Lower leg skin (tissue), 4 donors: ENCODE results near the gene TNFRSF1B. TPM values are rescaled to one million over a fixed set of nuclear protein-coding genes. Genes with fewer than 3 reads are reported as not detected.

ENCODE experiments used
- DNase-seq, 2 donors: peaks; one replicate each; pipeline ENCODE4 v3.0.0-alpha.2; 2019; ENCODE audit warnings: low spot score in 2 of 2
- H3K4me3 ChIP-seq: fragments of 200-600 bp; sonication (generic); 2 replicates; pipeline ENCODE4 v1.5.1; 2017; ENCODE audit warnings: mild to moderate bottlenecking, low read depth; ENCODE audit not compliant: poor library complexity, severe bottlenecking
- CTCF ChIP-seq, 3 donors: fragments of 450-650 bp; IDR thresholded peaks; one replicate each; pipeline ENCODE4 v1.5.1; 2016; ENCODE audit warnings: antibody characterized with exemption in 3 of 3, mild to moderate bottlenecking in 3 of 3, moderate library complexity in 2 of 3
- POLR2A ChIP-seq, 2 donors: fragments of 450-650 bp; IDR thresholded peaks; one replicate each; pipeline ENCODE4 v1.6.1; 2016 to 2017; ENCODE audit warnings: antibody characterized with exemption in 2 of 2, mild to moderate bottlenecking in 1 of 2, moderate library complexity in 1 of 2
- WGBS, 2 donors: methylation state at CpG; one replicate each; pipeline ENCODE4 v1.1.5; 2018; 5-methylcytosine and 5-hydroxymethylcytosine counted together
- intact Hi-C: fragments of 100-400 bp; cut with DNase I; formaldehyde crosslinking; loops from one replicate; pipeline ENCODE4 v1.15.0; 2023; ENCODE audit warnings: low total_unique reads
- total RNA-seq, 4 donors: library from RNA; depleted of rRNA; stranded (reverse); fragments of >200 nt; gene quantifications; one replicate each; pipeline ENCODE4 v1.1.0, GENCODE V29; 2016

TNFRSF1B gene
- total RNA-seq, 4 donors from 2014 or later = 8.5 to 33.1 (median 16.3) TPM

GRCh38 chr1:12157366-12158231 lies 9.2 kb upstream of the TNFRSF1B start:
- H3K4me3 ChIP-seq = no peak overlapping the region
- no peak for DNase-seq
- intact Hi-C loops = no loop called here
- TF ChIP-seq POLR2A (IDR thresholded peaks at IDR 0.05) (no peak), CTCF (IDR thresholded peaks at IDR 0.05) (no peak)
- WGBS, 2 donors = 62 to 63% methylated on average over 10 of the region's 10 CpGs

DNA sequence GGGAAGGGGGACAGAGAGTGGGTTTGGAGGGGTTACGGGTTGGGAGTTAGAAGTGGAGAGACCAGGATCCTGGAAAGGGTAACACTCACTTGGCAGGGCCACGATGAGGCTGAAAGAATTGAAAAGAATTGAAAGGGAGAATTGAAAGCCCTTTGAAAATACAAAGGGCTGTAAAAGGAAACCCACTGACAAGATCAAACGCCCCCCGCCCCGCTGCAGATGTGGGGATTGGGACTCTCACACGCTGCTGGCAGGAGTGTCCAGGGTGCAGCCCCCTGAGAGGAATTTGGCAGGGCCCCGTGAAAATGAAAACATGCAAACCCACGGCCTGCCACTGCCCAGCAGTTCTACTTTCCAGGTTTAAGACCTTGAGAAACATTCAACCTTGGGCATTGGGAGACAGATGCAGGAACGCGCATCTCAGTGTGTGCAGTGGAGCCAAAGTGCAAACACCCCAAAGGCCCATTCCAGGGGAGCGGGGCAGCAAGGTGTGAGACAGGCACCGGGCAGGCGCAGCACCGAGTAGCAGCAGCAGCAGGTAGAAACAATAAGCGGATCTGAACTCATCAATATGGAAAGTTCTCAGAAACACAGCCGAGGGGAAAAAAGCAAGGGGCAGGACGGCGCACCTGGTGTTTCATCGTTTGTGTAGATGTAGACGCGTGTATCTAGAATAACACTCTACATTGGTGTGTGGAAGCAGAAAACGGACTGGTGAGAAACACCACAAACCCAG lies 8.3 kb upstream of the TNFRSF1B start:
- intact Hi-C loops = no loop called here
- H3K4me3 ChIP-seq = no peak overlapping the region
- no peak for DNase-seq
- no peak for TF ChIP-seq CTCF (IDR thresholded peaks at IDR 0.05)
- no peak for TF ChIP-seq POLR2A (IDR thresholded peaks at IDR 0.05)
- WGBS, 2 donors = 66 to 71% methylated on average over 22 of the region's 22 CpGs

DNA sequence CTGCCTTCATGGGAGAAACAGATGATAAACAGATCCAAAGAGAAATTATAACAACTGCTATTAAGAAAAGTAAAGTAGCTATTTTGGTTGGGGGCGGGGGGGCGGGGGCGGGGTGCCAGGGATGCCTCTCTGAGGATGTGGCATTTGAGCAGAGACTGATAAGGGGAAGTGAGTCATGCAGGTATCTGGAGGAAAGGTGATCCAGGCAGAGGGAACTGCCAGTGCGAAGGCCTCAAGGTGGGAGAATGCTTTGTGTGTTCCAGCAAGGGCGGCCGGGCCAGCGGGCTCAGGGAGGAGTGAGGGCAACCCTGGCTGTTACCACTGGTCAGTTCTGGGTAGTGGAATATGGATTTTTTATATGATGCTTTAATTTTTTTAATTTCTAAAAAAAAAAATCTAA lies 7.0 kb upstream of the TNFRSF1B start:
- WGBS, 2 donors = 81 to 88% methylated on average over 7 of the region's 7 CpGs
- no peak for DNase-seq
- TF ChIP-seq POLR2A (IDR thresholded peaks at IDR 0.05) = no peak
- no peak for TF ChIP-seq CTCF (IDR thresholded peaks at IDR 0.05)
- intact Hi-C loops = no loop called here
- H3K4me3 ChIP-seq = no peak overlapping the region

DNA sequence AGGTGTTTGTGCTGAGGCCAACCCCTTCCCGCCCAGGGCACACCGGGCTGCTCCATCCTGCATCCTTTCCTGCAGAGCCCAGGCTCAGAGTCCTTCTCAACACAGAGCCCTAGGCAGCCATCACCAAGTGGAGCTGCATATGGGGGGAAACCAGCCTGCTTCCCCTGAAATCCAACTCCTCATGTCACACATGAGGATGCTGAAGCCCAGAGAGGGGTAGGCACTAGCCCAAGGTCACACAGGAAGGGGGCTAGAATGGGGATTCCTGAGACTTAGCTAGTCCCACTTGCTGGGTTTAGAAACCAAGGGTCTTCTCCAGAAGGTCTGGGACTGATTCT lies 5.5 kb upstream of the TNFRSF1B start:
- intact Hi-C loops = no loop called here
- 74 to 77% methylated on average over 2 of the region's 2 CpGs for WGBS, 2 donors

More for the DNA sequence above, 5.5 kb upstream of the TNFRSF1B start:
- TF ChIP-seq CTCF (IDR thresholded peaks at IDR 0.05) (no peak), POLR2A (IDR thresholded peaks at IDR 0.05) (no peak)
- no peak overlapping the region for H3K4me3 ChIP-seq
- DNase-seq = no peak
